NAMALWA (cell line): Measurements from ENCODE around the gene LXN.
"Not testable (repeated sequence)": the region's sequence is repeated elsewhere in the genome, so short reads cannot be mapped to it uniquely, and the experiment has no call there.

Experiments
- DNase-seq: peaks from one replicate; pipeline ENCODE4 v3.0.0-alpha.2; 2015; ENCODE audit warnings: low spot score

Gene LXN, protein sequence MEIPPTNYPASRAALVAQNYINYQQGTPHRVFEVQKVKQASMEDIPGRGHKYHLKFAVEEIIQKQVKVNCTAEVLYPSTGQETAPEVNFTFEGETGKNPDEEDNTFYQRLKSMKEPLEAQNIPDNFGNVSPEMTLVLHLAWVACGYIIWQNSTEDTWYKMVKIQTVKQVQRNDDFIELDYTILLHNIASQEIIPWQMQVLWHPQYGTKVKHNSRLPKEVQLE

DNA sequence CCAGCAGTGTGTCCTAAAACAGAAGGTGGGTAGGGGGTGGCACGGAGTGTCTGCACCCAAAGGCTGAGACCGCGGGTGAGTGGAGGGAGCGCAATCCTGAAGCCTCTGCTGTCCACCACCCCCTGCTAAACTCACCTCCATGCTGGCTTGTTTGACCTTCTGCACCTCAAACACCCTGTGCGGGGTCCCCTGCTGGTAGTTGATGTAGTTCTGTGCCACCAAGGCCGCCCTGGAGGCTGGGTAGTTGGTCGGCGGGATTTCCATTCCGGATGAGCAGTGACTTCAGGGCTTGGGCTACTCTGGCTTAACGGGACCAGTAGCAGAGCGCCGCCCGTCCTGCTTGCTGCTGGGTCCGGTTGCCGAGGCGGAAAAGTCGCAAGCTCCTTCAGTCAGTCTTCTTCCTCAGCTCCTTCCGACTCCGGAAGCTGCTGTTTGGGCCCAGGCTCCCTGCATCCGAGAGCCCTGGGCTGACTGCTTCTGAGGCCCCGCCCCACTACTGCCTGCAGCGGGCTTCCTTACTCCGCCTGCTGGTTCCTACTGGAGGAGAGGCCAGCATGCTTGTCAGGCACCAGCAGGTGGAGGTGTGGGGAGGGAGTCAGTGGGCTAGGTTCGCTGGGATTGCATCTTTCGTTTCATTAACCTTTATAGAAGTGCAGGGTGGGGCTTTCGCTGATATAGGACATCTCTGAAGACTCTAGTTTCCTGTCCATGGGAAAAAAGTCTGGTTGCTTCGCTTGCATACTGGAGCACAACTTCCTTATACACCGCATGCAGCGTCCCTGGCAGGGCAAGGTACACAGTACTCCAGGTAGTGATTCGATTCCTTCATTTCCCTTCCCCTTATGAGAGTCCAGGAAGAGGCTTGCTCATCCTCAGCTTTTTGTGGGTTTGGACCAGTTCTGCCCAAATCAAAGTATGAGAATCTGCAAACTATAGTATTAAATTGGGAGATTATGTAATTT is at the start of gene LXN:
Gene LXN (minus strand): TSS at position 434 of the 962 bp plus-strand sequence. CDS start 170 bp downstream, at position 264.
- DNase-seq: no peak

DNA sequence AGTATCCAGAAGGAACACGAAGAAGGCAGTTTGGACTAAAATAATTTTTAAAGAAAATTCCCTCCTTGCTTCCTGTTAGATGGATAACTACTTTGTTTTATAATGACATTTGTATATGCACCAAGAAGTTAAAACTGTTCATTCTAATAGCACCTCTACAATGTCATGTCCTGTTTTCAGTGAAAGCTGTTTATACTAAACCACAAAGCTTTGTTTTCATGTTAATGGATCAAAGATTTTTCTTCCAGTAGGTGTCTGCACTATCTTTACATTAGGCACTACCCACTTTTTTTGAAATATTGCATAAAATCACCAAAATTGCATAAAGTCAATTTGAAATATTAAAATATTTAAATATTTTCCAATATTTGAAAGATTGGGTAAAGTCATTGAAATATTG is 49.7 kb upstream of the LXN start:
- DNase-seq: no peak

DNA sequence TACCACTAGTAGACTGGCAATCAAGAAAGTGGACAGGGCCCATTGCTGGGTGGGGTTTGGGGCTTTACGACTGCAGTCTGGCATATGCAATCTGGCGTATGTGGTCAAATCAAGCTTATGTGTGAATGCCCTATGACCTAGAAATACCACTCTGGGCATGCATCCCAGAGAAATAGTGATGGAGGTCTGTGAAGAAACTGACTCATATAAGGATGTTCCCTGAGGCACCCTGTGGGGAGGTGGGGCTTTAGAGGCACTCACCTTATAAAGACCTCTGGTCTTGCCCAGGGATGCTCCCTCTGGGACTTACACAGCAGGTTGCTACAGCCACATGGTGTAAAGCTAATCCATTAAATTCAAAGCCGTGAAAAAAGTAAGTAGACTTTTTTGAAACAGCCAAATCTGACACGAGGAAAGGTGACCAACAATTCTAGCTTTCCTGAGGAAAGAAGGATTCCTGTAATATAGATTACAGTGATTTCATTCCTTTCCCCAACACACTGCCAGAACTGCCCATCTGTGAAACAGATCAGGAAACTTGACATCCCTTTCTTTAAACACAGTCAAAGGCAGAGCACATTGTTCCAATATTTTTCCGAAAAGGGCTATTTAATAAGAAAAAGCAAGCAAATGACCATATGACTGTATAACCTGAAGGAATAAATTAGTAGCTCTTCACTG is 46.2 kb upstream of the LXN start:
- DNase-seq: no peak

DNA sequence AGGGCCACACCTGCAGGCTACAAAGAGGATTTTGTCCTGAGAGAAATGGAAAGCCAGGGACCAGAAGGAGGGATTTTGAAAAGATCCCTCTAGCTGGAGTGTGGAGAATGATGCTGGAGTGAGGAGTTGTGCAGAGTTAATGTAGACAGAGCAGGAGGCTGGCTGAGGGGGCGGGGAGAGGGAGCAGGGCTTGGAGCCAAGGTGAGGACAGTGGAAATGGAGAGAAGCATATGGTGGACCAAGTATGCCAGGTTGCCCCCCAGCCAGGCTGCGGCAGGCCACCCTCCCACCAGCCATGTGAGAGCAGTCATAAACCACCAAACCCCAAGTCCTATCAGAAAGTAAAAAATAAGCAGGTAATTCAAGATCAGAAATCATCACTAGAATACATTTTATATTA is 45.1 kb upstream of the LXN start:
- no peak for DNase-seq

DNA sequence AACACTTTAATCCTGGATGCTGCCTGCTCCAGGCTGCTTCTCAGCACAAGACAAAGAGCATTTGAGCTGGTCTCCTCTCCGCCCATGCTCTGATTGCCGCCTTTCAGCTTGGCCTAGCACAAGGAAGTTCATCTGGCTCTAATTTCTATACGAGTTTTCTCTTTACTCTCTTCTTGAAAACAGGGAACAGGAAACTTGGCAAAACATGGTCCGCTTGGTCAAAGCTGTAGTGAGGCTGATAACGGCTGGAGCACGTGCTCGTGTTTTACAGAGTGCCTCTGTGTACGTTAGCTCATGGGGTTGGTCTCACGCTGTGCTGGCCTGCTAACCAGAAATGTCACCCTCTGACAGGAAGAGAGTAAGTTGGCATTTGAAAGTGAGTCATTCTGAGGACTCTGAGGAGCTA is 40.6 kb upstream of the LXN start:
- DNase-seq: no peak

DNA sequence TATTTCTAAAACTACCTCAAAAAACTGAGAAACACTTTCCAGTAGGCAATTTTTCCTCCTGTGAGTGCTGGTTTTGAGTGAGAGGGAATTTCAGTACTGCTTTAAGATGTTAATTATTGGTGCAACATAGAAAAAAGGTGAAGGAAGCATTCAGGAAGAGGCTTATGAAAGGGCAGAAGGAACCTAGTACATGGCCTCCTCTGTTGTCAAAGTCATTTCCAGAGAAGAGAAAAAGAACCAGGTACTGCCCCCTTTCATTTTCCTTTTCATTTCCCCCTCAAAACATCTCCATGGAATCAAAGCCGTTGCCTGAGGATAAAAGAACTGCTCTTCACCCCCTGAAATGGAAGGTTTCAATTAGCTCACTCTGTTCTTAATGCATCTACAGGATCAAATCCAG is 40.0 kb upstream of the LXN start:
- DNase-seq: no peak

DNA sequence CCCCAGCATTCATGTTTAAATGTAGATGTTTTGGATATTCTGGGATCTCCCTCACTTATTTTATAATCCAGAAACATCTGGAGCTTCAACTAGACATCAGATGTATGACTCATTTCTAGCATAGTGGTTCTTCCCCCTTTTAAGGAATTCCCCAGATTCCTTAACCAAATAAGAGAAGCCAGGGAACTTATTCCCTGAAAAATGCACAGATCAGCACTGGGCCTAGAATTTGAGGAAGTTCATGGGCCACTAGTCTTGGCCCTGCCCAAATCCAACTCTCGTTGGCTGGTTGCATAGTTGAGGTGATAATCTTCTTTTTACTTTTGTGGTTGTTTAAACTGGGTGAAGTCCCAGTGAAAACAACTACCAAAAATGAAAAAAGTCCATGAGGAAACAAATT is 39.4 kb upstream of the LXN start:
- DNase-seq: no peak

DNA sequence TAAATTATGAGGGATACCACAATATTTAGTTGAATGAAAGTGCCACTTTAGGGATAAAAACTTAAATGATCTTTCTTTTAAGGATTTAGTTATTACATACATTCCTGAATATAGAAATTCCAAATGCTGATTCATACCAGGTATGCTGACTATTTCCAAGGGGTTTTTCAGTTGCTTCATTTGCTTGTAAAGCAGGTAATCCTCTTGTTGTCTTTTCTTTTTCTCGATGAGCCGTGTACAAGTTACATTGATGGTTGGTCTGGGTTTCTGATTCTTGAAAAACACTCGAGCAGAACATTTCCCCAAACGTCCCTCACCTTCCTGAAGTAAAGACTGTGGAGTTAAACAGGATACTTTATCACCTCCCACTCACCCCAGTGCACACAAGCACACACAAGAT is 38.2 kb upstream of the LXN start:
- DNase-seq: no peak

DNA sequence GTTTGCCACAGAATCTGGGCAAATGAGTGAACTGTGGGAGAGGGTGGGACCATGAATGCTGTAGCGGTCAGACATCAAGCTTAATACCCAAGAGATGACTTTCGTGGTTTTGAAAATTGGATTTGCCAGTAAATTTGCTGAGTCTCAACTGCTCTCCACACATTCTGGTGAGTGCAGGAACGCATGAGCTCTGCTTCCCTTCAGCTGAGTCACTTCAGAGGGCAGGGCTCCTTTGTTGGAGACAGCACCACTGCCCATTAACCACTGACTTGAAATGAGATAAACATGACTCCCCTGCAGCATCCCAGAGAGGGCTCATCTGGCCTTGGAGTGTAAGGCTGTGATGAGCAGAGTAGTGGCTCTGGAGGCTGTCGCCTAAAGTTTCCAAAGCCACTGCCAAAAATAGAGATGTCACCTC is 37.2 kb upstream of the LXN start:
- DNase-seq: no peak

DNA sequence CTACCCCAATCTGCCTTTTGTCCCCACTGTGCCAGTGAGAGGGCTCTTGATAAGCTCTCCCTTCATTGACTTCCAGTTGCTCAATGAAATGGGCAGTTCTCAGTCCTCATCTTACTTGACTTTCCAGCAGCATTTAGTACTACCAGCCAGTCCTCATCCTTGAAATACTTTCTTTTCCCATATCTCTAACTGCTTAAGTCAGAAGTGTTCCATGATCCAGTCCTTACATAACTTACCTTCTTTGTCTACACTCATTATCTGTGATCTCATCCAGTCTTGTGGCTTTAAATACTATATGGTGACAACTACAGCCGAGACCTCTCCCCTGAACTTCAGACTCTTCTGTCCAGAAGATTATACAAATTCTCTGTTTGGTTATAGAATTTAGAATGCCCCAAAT is 31.1 kb upstream of the LXN start:
- DNase-seq: no peak

DNA sequence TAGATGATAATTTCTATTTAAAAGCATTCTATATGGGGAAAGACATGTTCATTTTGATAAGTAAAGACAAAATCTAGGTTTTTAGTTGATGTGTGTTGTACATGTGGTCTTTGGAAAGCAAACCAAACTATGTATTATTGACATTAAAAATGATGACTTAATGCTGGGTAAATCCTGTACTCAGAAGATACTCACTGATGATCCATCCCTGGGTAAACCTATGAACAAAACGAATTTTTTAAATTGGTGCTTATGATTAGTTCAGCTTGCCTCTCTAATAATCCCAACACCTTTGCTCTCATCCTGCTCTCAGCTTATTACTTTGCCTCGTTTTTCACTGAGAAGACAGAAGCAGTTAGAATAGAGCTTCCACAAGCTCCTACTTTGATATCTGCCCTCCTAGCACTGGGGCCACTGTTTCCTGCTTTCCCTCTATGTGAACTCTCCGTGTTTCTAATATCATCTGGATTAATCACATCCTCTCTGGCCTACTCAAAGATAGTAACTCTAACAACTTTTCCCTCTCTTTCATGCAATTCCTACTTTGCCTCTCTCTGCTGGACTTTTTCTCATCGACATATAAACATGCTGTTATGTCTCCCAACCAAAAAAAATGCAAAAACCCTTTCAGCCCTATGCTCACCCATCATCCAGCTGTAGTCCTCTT is 30.5 kb upstream of the LXN start:
- no peak for DNase-seq

DNA sequence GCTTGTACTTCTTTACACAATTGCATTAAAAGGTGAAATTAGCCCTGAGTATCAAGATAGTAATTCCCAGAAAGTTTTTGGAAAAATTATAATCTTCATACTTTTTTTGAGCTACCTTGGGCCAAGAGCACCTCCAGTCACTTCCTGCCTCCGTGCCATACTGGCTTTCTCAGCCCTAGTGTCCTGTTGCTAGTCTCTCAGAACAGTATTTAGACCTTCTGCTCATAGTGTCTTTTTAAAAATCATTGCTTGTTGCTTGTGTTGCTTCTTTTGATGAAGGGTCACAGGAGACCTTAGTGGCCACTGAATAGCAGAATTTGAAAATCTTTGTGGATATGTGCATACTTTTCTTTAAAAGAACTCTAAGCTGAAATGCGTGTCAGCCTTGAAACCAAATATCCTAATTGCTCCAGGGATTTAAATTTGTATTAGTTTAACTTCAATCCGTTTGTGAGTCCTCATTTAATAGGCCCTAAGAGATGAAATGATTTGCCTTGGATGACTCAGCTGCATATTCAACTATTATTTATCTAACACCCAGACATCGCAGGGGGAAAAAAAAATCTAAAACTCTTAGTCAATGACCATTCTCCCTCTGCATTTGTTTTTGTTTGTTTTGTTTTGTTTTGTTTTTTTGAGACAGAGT is 29.1 kb upstream of the LXN start:
- no peak for DNase-seq

DNA sequence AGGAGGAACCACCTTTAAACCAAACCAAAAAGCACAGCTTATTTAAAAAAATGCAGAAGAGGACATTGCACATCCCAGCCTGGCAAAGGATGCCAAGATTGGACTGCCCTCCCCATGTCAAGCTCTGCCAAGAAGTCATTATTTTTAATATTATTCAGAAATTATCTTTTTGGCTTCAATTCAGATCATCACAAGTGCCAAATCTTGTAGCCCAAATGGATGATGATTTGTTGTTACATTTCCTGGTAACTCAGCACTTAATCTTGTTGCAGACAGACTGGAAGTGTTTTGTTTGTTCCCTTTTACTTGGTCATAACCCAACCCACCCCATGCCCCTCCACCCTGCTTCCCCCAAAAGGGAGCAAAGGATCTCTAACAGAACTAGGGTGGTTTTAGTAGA is 28.1 kb upstream of the LXN start:
- DNase-seq: no peak

DNA sequence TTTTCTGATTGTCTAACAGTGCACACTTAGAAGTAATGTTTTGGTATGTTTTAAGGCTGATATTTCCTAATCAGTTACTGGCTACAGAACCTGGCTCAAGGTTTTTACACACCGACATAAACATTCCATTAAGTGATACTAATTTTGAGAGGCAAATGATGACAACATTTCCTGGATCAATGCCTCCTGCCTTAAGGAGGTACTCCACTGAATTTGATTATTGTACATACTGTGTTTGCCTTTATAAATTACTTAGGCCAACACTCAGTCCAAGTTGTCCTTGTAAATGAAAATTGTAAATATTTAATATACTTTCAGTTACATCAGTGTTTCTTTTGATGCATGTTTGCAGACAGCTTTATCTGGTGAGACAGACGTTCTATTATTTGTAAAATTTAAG is 24.2 kb upstream of the LXN start:
- no peak for DNase-seq

DNA sequence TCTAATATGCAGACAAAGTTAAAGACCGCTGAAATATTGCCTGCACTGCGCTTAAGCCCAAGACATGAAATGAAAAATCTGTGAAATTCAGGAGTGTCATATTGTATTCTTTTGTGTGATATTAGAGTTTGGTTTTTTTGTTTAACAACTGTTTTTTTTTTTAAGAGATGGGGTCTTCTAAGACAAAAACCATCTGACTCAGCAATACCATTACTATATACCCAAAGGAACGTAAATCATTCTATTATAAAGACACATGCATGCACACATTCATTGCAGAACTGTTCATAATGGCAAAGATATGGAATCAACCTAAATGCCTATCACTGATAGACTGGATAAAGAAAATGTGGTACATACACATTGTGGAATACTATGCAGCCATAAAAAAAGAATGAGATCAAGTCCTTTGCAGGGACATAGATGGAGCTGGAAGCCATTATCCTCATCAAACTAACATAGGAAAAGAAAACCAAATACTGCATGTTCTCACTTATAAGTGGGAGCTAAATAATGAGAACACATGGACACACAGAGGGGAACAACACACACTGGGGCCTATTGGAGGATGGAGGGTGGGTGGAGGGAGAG is 21.5 kb upstream of the LXN start:
- DNase-seq: not testable (repeated sequence)

DNA sequence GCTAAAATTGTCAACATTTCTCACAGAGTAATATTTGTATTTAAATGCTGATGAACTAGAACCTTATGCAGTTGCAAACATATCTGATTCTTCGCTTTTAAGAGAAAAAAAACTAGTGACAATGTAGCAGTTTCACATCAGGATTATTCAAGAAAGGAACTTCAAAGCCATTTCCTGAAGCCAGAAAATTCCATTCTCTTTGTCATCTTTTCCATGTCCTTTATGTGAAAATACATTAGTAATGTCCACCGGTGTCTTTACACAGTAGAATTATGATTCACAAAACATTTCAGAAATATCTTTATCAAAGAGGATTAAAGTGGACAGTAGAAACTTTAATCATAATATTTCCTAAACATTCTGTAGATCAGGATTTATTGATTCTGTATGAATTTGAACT is 12.7 kb upstream of the LXN start:
- DNase-seq: no peak

DNA sequence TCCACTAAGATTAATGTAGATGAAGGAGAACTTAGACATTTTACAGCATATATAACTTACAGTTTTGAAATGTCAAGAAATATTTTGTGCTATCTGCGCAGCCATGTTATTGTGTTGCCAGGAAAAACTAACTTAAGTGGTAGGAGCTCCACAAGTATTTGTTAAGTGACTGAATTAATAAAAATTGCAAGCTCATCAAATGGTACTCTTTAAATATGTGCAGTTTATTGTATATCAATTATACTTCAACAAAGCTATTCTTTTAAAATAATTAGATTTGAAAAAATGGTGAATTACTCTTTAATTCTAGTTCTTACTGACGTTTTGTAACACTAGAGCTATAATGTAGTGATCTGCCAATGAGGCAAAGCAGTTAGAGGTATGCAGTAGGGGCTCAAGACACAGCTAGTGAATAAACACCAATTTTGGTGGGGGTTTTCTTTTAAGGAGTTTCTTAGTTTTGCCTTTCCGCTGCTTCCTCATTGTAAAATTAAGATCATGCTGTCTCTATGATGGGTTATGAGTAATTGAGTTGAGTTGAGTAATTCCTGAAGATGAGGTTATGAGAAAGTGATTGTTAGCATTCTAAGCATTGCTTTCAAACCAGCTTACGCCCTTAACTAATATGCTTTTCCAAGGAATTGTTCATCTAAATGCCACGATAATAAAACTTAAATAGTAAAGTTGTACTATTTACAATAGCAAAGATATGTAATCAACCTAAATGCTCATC is 10.9 kb upstream of the LXN start:
- DNase-seq: no peak

DNA sequence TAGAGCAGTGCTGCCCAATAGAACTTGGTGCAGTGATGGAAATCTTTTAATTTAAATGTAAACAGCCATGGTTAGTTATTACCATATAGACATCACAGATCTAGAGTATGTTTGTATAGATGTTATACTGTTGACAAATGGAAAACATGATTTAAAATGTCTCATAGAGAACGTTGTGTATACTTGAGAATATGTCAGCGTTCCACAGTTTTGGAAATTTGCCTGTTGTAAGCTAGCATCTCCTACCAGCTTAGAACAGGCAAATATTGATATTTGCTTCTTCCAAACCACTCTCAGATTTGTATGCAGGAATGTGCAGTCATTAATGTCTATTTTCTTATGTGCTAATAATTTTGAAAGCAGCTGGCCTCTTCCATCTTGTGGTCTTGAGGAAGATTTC is 8.4 kb upstream of the LXN start:
- DNase-seq: no peak

DNA sequence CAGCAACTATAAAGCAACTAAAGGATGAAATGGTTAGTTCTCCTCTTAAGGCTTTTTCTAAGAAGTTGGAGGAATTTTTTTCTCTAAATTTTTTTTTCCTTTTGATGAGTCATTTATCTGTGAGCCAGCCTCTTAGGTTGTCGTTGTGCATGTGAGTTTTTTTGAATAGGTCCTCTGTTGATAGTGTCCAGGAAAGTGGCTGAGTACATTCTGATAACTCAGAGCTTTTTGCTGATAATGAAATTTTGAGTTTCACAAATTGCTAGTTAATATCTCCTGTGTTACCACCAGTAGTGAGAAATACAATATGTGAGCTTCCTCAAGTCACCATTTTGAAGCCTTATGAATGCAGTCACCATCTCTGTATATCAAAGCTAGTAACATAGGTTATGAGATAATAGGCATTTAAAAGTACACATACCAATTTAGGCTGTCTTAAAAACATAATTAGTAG is 7.1 kb upstream of the LXN start:
- no peak for DNase-seq

DNA sequence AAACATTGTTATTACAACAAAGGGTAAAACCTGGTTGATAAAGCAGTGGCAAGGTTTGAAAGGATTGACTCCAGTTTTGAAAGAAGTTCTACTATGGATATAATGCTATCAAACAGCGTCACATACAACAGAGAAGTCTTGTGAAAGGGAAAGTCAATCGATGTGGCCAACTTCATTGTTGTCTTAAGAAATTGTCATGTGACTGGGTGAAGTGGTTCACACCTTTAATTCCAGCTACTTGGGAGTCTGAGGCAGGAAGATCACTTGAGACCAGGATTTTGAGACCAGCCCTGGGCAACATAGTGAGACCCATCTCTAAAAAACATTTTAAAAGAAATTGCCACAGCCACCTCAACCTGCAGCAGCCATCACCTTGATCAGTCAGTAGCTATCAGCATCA is 6.2 kb upstream of the LXN start:
- no peak for DNase-seq

DNA sequence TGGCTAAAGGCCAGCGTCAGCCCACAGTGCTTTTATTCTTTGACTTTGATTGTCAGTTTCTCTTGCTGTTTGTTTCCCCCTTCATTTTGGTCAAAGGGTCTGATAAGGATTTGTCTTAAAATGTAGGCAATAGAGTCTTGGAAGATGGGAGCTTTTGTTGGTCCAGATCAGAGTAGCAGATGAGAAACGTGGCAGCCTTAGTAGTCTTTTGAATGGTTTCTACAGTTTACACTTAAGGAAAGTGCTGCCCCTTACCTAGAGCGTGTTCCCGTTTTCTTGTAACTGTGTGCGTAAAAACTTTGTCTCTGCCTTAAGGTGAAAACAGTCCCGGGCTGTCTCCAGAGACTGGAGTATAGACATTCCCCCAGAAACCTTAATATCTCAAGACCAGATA is 630 bp downstream of the LXN start:
- DNase-seq: no peak
